Measurements from ENCODE around the gene ZNF146. TPM values are rescaled to one million over a fixed set of nuclear protein-coding genes. Genes with fewer than 3 reads are reported as not detected.

The ZNF146 gene
- total RNA-seq, 1 donor from 2014 or later = 21.2 TPM

DNA sequence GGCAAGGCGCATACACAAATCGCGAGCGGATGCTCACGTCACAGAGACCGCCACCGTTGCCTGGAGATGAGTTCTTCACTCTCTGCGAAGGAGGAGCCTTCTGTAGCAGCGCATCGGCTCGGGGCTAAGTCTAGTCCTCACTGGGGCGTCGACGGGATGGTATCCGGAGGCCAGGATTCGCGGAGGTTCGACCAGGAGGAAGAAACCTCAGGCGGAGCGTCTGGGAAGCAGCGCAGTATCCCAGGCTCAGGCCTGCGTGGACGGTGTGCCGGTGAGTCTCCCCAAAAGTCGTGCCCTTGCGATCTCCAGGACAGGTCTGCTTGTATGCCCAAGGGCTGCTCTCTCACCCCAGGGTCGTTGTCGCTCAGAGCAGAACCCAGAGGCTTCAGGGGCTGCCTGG, 40.4 kb downstream of the ZNF146 start:
- no peak for DNase-seq (ENCODE audit: low spot score in 2 of 2)
- intact Hi-C loops (cut with DNase I) = no loop called here
- H3K27ac ChIP-seq = no peak overlapping the region
- peaks cover 0 to 5% of the 10 kb centered on the region in 2 donors for H3K36me3 ChIP-seq
- TF ChIP-seq, protein P1, sequence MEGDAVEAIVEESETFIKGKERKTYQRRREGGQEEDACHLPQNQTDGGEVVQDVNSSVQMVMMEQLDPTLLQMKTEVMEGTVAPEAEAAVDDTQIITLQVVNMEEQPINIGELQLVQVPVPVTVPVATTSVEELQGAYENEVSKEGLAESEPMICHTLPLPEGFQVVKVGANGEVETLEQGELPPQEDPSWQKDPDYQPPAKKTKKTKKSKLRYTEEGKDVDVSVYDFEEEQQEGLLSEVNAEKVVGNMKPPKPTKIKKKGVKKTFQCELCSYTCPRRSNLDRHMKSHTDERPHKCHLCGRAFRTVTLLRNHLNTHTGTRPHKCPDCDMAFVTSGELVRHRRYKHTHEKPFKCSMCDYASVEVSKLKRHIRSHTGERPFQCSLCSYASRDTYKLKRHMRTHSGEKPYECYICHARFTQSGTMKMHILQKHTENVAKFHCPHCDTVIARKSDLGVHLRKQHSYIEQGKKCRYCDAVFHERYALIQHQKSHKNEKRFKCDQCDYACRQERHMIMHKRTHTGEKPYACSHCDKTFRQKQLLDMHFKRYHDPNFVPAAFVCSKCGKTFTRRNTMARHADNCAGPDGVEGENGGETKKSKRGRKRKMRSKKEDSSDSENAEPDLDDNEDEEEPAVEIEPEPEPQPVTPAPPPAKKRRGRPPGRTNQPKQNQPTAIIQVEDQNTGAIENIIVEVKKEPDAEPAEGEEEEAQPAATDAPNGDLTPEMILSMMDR (IDR thresholded peaks at IDR 0.05) = no peak
- H3K4me1 ChIP-seq = no peaks in the 10 kb centered on the region
- peaks cover 0 to 23% of the 10 kb centered on the region in 2 donors for H3K9me3 ChIP-seq
- H3K27me3 ChIP-seq = no peaks in the 10 kb centered on the region
- no peak overlapping the region for H3K4me3 ChIP-seq

DNA sequence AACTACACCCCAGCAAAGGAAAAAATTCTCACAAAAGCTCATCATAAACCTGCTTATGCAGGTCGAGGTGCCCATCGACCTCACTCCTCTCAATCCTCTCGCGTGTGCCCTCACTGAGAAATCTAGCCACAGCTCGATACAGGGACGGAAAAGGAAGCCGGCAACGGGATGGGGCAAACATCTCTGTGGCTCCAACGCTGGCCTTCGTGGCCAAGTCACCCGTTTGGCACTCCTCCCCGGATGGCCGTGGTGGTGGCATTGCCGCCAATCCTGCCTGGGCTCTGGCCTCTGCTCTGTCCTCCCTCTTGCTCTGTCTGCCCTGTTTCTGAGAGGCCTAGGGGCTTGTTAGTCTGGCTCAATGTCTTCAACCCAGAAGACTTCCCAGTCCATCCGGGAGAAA, 41.2 kb downstream of the ZNF146 start:
- no peak overlapping the region for H3K4me3 ChIP-seq
- peaks cover 0 to 18% of the 10 kb centered on the region in 2 donors for H3K9me3 ChIP-seq
- TF ChIP-seq, protein P1 (IDR thresholded peaks at IDR 0.05) = no peak
- no peaks in the 10 kb centered on the region for H3K27me3 ChIP-seq
- no peak for DNase-seq (ENCODE audit: low spot score in 2 of 2)
- H3K4me1 ChIP-seq = no peaks in the 10 kb centered on the region
- H3K27ac ChIP-seq = no peak overlapping the region
- intact Hi-C loops (cut with DNase I) = no loop called here
- peaks cover 0 to 5% of the 10 kb centered on the region in 2 donors for H3K36me3 ChIP-seq

DNA sequence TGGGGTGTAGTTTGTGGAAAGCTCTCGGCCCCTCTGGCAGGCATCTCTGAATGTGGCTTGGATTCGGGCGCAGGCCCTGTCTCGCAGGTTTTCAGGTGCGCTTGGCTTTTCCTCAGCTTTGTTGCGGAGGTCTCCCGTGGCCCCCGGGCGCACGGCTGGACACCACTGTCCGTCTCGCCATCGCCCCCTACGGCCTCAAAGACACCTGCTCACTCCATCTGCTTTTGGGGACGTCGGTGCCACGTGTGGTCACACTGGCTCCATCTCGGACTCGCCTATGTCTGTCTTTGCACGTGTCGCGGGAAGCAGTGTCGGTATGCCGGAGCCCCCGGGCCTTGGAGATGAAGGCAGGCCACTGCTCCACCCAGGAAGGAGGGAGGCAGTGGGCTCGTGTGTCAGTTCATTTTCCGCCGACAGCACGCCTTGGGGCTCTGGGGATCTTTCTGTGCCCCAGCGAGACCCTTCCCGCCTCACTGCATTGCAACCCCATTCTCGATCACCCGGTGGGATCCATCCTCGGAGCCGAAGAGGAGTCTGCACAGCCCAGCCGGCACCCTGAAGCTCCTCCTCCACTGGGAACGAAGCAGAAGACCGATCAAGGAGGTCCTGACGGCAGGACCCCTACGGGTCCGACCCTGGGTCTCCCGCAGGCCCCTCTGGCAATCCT, 42.1 kb downstream of the ZNF146 start:
- intact Hi-C loops (cut with DNase I) = no loop called here
- Histone ChIP-seq H3K36me3 (peaks cover 0 to 5% of the 10 kb centered on the region in 2 donors), H3K27ac (no peak overlapping the region), H3K4me3 (peak overlapping the region; percentile 39 to 64), H3K4me1 (no peaks in the 10 kb centered on the region), H3K9me3 (peaks cover 0 to 16% of the 10 kb centered on the region in 2 donors), H3K27me3 (no peaks in the 10 kb centered on the region)
- no peak for DNase-seq (ENCODE audit: low spot score in 2 of 2)
- TF ChIP-seq, protein P1 (IDR thresholded peaks at IDR 0.05) = no peak

DNA sequence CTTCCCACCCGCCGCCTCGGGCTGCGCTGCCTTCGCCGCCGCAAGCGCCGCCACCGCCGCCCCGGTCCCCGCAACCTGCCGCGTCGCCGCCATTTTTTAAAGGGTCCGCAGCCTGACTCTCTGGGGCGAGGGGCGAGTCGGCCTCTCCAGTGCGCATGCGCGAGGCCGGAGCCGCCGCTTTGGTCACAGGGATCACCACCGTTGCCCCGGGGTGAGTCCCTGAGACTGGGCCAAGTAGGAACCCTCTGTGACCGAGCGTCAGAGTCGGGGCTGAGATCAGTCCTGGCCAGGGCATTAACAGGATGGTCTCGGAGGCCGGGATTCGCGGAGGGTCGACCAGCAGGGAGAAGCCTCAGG, 42.6 kb downstream of the ZNF146 start:
- Histone ChIP-seq H3K36me3 (peaks cover 0 to 5% of the 10 kb centered on the region in 2 donors), H3K27ac (no peak overlapping the region), H3K9me3 (peaks cover 0 to 16% of the 10 kb centered on the region in 2 donors), H3K4me3 (peak overlapping the region; percentile 39 to 64), H3K27me3 (no peaks in the 10 kb centered on the region), H3K4me1 (no peaks in the 10 kb centered on the region)
- intact Hi-C loops (cut with DNase I) = no loop called here
- DNase-seq (ENCODE audit: low spot score in 2 of 2) = no peak
- TF ChIP-seq, protein P1 (IDR thresholded peaks at IDR 0.05) = no peak

DNA sequence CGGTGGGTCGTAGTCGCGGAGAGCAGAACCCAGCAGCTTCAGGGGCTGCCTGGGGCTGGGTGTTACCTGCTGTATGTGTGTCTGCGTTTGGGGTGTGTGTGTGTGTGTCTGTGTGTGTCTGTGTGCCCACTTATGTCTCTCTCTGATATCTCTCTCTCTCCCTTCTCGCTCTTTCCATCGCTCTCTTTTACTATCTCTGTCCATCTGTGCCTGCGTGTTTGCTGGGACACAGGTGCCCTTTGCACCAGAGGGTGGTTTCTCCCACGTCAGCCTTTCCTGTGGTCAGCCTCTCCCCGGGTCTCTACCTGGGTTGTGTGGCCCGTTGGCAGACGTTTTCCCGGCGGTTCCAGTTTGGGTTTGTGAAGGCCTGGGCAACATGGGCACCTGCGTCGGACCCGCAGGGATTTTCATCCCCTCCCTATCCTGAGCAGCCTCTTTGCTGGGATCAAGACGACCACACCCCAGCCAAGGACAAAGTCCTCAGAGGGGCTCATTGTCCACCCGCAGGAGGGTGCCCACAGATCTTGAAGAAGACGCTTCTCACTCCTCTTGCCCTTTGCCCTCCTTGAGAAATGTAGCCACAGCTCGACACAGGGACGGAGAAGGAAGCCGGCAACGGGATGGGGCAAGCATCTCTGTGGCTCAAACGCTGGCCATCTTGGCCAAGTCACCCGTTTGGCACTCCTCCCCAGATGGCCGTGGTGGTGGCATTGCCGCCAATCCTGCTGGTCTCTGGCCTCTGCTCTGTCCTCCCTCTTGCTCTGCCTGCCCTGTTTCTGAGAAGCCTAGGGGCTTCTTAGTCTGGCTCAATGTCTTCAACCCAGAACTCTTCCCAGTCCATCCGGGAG, 43.3 kb downstream of the ZNF146 start:
- intact Hi-C loops (cut with DNase I) = no loop called here
- no peaks in the 10 kb centered on the region for H3K4me1 ChIP-seq
- H3K9me3 ChIP-seq = peaks cover 0 to 16% of the 10 kb centered on the region in 2 donors
- H3K27ac ChIP-seq = no peak overlapping the region
- DNase-seq (ENCODE audit: low spot score in 2 of 2) = no peak
- H3K4me3 ChIP-seq = peak overlapping the region in 1 of 2 donors; percentile 64
- H3K27me3 ChIP-seq = no peaks in the 10 kb centered on the region
- H3K36me3 ChIP-seq = peaks cover 0 to 5% of the 10 kb centered on the region in 2 donors
- TF ChIP-seq, protein P1 (IDR thresholded peaks at IDR 0.05) = no peak
